GM12892 (cell line): ENCODE results near the gene ZIC2.

Source experiments
- POLR2AphosphoS5 ChIP-seq: IDR thresholded peaks from 2 replicates; pipeline ENCODE4 v1.6.1; 2011; ENCODE audit warnings: low read depth, low read length, control low read depth
- TAF1 ChIP-seq: IDR thresholded peaks from 2 replicates; pipeline ENCODE4 v1.6.1; 2011; ENCODE audit warnings: low read depth, mild to moderate bottlenecking, control low read depth, low read length, borderline replicate concordance

- no peak for TF ChIP-seq POLR2AphosphoS5
- no peak for TF ChIP-seq TAF1
These were observed 21.9 kb upstream of the ZIC2 start for GRCh38 chr13:99959540-99960230.
